KG1 (cell line): Measurements from ENCODE around the gene CALU.
A peak's percentile ranks its signal among the peaks of the same experiment; 100 is the strongest.

Source experiments
- DNase-seq: peaks from one replicate; lab custom pipeline; 2025; lab: John Stamatoyannopoulos, UW

Gene CALU

GRCh38 chr7:128739048-128739962, at the start of gene CALU:
Gene CALU, plus strand, starts transcription at chr7:128739359. Its CDS starts 9,225 bp downstream, at chr7:128748584.
- DNase-seq, result peak; percentile 60

- no peak for DNase-seq
Measured at GRCh38 chr7:128691227-128691626, 47.9 kb upstream of the CALU start.

GRCh38 chr7:128692623-128693270, 46.4 kb upstream of the CALU start:
- DNase-seq, result no peak

- DNase-seq, result no peak
Measured at GRCh38 chr7:128693373-128694015, 45.7 kb upstream of the CALU start.

- DNase-seq, result no peak
Measured at GRCh38 chr7:128694738-128695137, 44.4 kb upstream of the CALU start.

GRCh38 chr7:128697302-128697905, 41.8 kb upstream of the CALU start:
- DNase-seq, result no peak

GRCh38 chr7:128699196-128699712, 39.9 kb upstream of the CALU start:
- no peak for DNase-seq

- DNase-seq, result no peak
Measured at GRCh38 chr7:128699895-128700294, 39.3 kb upstream of the CALU start.

- DNase-seq, result no peak
Measured at GRCh38 chr7:128701062-128701785, 37.9 kb upstream of the CALU start.

GRCh38 chr7:128703609-128704241, 35.4 kb upstream of the CALU start:
- no peak for DNase-seq

GRCh38 chr7:128705891-128706333, 33.2 kb upstream of the CALU start:
- DNase-seq, result no peak

GRCh38 chr7:128707752-128708151, 31.4 kb upstream of the CALU start:
- DNase-seq, result no peak

GRCh38 chr7:128708235-128708634, 30.9 kb upstream of the CALU start:
- DNase-seq, result no peak

GRCh38 chr7:128708824-128709223, 30.3 kb upstream of the CALU start:
- no peak for DNase-seq

GRCh38 chr7:128710481-128710880, 28.7 kb upstream of the CALU start:
- no peak for DNase-seq

GRCh38 chr7:128713794-128714193, 25.4 kb upstream of the CALU start:
- DNase-seq, result no peak

GRCh38 chr7:128714701-128715495, 24.3 kb upstream of the CALU start:
- no peak for DNase-seq

GRCh38 chr7:128718967-128719642, 20.1 kb upstream of the CALU start:
- DNase-seq, result no peak

- no peak for DNase-seq
Measured at GRCh38 chr7:128721376-128721775, 17.8 kb upstream of the CALU start.
